VCaP (cell line): ENCODE results near the gene KIRREL2.
A peak's percentile ranks its signal among the peaks of the same experiment; 100 is the strongest.

Experiments used
- H3K27ac ChIP-seq: fragments of 450-650 bp; 2 replicates; pipeline ENCODE4 v1.5.1; 2017
- CTCF ChIP-seq: fragments of 450-650 bp; conservative IDR thresholded peaks from 2 replicates; pipeline ENCODE4 v1.5.1; 2017; ENCODE audit warnings: mild to moderate bottlenecking, moderate library complexity

Gene KIRREL2

DNA sequence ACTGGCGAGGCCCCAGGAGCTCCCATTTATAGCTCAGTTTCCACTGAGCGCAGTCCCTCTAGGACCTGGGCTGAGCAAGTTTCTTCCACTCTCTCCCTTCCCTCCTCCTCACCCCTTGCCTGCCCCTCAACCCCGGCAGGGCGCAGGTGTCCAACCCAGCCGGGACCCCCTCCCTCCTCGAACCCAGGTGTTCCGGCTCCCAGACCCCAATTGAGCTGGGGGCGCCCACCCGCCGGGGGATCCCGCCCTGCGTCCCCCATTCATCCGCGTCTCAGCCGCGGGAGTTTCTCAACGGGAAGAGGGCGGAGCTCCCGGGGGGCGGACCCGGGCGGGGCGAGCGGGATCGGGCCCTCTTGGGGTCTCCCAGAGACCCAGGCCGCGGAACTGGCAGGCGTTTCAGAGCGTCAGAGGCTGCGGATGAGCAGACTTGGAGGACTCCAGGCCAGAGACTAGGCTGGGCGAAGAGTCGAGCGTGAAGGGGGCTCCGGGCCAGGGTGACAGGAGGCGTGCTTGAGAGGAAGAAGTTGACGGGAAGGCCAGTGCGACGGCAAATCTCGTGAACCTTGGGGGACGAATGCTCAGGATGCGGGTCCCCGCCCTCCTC lies at the start of gene KIRREL2:
Gene KIRREL2, plus strand, starts transcription at position 366 of the 604 bp plus-strand sequence. Its CDS starts 209 bp downstream, at position 575.
- peak within 1 kb of the TSS; percentile 24; the same call in 1 of the 2 replicates for H3K27ac ChIP-seq

GRCh38 chr19:35807633-35808032 lies 49.1 kb upstream of the KIRREL2 start:
- H3K27ac ChIP-seq = no peak overlapping the region
- TF ChIP-seq CTCF = no peak

More for the DNA sequence above, at the start of gene KIRREL2:
- TF ChIP-seq CTCF = no peak

DNA sequence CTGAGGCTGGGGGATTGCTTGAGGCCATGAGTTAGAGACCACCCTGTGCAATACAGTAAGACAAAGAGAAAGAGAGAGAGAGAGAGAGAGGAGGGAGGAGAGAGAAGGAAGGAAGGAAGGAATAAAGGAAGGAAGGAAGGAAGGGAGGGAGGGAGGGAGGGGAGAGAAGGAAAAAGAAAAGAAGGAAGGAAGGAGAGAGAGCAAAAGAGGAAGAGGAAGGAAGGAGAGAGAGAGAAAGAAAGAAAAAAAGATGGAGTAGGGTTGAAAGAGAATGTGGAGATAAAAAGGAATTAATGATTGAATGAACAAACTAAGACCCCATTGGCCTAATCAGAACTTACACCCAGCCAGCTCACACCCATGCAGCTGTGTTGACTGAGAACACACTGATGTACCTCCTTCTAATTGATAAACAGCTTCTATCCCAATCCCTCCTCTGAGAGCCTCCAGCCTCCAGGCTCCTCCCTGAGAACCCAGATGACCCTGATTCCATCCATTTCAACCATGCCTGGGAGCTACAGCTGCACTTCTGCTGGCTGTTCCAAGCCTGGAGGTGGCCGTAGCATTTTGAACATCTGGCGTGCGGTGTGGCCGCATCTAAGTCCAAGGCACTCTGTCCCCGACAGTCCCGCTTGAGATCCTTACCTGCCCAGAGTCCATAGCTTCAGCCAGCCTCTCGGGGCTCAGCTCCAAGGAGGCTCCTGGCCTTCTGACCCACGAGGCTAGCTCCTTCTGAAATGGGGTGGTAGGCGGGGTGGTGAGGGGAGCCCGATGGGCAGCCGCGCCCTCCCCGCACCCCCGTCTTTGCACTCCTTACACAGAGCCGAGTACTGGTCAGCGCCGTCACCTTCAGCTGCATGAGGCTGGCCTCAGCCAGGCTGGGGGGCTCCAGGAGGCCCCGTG lies 45.1 kb upstream of the KIRREL2 start:
- TF ChIP-seq CTCF = no peak
- no peak overlapping the region for H3K27ac ChIP-seq

- TF ChIP-seq CTCF = no peak
- H3K27ac ChIP-seq = no peak within 1 kb of the TSS
These were observed 44.3 kb upstream of the KIRREL2 start, which contains the start of gene PRODH2 for GRCh38 chr19:35812220-35813042. TSS of gene PRODH2 (minus strand) at chr19:35812845. CDS start at chr19:35812805, 40 bp downstream.

DNA sequence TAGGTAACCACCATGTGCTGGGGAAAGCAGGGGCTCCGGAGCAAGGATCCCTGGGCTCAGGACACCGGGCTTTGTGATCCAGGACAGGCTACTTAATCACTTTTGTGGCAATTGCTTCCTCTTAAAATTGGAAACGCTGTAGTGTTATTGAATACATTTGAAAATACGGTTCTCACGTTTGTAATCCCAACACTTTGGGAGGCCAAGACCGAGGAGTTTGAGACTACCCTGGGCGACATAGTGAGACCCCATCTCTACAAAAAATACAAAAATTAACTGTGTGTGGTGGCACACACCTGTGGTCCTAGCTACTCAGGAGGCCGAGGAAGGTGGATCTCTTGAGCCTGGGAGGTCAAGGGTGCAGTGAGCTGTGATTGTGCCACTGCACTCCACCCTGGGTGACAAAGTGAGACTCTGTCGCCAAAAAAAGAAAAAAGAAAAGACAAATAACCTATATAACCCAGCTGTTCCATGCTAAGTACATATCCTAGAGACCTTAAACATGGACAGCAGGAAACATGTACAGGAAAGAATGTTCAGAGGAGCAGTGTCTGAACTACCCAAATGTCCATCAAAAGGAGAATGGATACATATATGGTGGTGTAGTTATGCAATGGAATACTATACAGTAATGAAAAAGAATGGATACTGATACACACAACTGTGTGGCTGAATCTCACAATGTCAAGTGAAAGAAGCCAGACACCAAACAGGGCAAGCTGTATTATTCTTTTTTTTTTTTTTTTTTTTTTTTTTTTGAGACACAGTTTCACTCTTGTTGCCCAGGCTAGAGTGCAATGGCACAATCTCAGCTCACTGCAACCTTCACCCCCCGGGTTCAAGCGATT lies 43.4 kb upstream of the KIRREL2 start:
- TF ChIP-seq CTCF = no peak
- no peak overlapping the region for H3K27ac ChIP-seq

GRCh38 chr19:35816262-35816661 lies 40.4 kb upstream of the KIRREL2 start:
- no peak for TF ChIP-seq CTCF
- no peak overlapping the region for H3K27ac ChIP-seq
